ENCODE data around the gene LMO4. TPM values are rescaled to one million over a fixed set of nuclear protein-coding genes. Genes with fewer than 3 reads are reported as not detected.

The LMO4 gene
- total RNA-seq, 1 experiment from 2014 or later, result 88.9 TPM

DNA sequence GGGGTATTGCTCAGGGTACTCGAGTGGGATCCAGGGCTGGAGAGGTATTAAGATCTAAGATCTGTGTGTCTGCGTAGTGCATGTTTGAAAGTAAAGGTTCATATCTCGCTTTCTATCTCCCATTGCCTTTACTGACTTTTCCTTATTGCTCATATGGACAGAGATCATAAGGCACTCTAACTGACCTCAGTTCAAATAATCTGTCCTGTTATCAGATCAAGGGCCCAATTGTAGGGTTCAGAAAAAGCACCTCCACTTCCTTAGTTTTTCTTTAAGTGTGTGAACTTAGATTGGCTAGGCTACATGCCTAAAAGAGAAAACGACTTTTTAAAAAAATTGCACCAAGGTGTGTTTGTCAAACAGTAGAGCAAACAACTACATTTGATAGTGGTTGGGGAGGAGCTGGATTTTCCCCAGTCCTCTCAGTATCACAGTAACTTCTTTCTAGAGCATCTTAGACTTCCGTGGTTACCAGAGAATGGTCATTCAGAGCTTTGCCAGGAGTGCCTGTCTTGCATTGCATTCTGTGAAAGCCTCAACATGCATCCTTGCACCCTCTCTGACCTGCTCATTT lies 57.6 kb downstream of the LMO4 start:
- ATAC-seq (no peak), DNase-seq (ENCODE audit: low spot score) (no peak)
- ChIA-PET CTCF (no interaction called here), POLR2A (no interaction called here)
- H3K27me3 Mint-ChIP-seq (ENCODE audit: low read depth), result no peaks in the 10 kb centered on the region
- no peak overlapping the region for H3K27ac Mint-ChIP-seq
- H3K4me1 Mint-ChIP-seq, result peaks cover 6% of the 10 kb centered on the region; the same call in 1 of the 2 replicates
- H3K9me3 Mint-ChIP-seq, result peaks cover 8% of the 10 kb centered on the region
- no peak overlapping the region for H3K4me3 Mint-ChIP-seq
- TF ChIP-seq KAT7 (CRISPR knock-in tag; IDR thresholded peaks at IDR 0.05; ENCODE audit: borderline replicate concordance) (no peak), NR2C2 (CRISPR knock-in tag; IDR thresholded peaks at IDR 0.05) (no peak), SP1 (CRISPR knock-in tag; conservative IDR thresholded peaks at IDR 0.05) (no peak), ZNF281 (CRISPR knock-in tag; IDR thresholded peaks at IDR 0.05) (no peak), CREM (CRISPR knock-in tag; IDR thresholded peaks at IDR 0.05) (no peak), SMAD3 (CRISPR knock-in tag; IDR thresholded peaks at IDR 0.05; ENCODE audit: borderline replicate concordance) (no peak), NR1H2 (CRISPR knock-in tag; IDR thresholded peaks at IDR 0.05) (no peak), ZNF121 (CRISPR knock-in tag; IDR thresholded peaks at IDR 0.05) (no peak), HMGA2 (CRISPR knock-in tag; IDR thresholded peaks at IDR 0.05) (no peak), NFATC4 (CRISPR knock-in tag; IDR thresholded peaks at IDR 0.05) (no peak), ATF3 (CRISPR knock-in tag; conservative IDR thresholded peaks at IDR 0.05) (no peak), GABPB1 (CRISPR knock-in tag; IDR thresholded peaks at IDR 0.05) (no peak), ESRRA (CRISPR knock-in tag; IDR thresholded peaks at IDR 0.05; ENCODE audit: borderline replicate concordance) (no peak), ZNF671 (CRISPR knock-in tag; IDR thresholded peaks at IDR 0.05) (no peak), FOXJ3 (CRISPR knock-in tag; IDR thresholded peaks at IDR 0.05; ENCODE audit: borderline replicate concordance) (no peak)
- TF ChIP-seq, protein P1, sequence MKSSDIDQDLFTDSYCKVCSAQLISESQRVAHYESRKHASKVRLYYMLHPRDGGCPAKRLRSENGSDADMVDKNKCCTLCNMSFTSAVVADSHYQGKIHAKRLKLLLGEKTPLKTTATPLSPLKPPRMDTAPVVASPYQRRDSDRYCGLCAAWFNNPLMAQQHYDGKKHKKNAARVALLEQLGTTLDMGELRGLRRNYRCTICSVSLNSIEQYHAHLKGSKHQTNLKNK (CRISPR knock-in tag; IDR thresholded peaks at IDR 0.05), result no peak
- TF ChIP-seq, protein P2, sequence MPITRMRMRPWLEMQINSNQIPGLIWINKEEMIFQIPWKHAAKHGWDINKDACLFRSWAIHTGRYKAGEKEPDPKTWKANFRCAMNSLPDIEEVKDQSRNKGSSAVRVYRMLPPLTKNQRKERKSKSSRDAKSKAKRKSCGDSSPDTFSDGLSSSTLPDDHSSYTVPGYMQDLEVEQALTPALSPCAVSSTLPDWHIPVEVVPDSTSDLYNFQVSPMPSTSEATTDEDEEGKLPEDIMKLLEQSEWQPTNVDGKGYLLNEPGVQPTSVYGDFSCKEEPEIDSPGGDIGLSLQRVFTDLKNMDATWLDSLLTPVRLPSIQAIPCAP (CRISPR knock-in tag; IDR thresholded peaks at IDR 0.05), result no peak
- TF ChIP-seq, protein P3, sequence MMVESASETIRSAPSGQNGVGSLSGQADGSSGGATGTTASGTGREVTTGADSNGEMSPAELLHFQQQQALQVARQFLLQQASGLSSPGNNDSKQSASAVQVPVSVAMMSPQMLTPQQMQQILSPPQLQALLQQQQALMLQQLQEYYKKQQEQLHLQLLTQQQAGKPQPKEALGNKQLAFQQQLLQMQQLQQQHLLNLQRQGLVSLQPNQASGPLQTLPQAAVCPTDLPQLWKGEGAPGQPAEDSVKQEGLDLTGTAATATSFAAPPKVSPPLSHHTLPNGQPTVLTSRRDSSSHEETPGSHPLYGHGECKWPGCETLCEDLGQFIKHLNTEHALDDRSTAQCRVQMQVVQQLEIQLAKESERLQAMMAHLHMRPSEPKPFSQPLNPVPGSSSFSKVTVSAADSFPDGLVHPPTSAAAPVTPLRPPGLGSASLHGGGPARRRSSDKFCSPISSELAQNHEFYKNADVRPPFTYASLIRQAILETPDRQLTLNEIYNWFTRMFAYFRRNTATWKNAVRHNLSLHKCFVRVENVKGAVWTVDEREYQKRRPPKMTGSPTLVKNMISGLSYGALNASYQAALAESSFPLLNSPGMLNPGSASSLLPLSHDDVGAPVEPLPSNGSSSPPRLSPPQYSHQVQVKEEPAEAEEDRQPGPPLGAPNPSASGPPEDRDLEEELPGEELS (CRISPR knock-in tag; IDR thresholded peaks at IDR 0.05), result no peak
- no peaks in the 10 kb centered on the region for H3K36me3 Mint-ChIP-seq

DNA sequence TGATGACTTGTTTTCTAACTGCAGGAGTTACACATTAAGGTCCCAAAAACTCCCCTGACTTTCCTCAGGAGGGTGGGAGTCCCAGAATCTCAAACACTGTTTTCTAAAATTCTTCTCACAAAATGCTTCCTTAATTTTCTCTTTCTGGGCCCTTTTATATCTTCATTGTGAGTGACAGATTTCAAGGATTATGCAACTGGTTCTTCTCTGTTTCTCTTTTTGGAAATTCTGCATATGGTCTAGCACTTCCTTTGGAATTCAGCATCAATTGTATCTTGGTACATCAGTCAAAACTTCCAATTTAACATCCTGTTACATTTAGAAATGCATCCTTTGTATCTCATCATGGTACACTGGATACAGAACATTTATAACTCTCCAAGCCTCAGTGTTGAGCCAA lies 59.7 kb downstream of the LMO4 start:
- CTCF ChIA-PET, result no interaction called here
- Mint-ChIP-seq H3K36me3 (no peaks in the 10 kb centered on the region), H3K27me3 (ENCODE audit: low read depth) (no peaks in the 10 kb centered on the region), H3K27ac (no peak overlapping the region), H3K9me3 (peaks cover 8% of the 10 kb centered on the region), H3K4me1 (peaks cover 6% of the 10 kb centered on the region; the same call in 1 of the 2 replicates), H3K4me3 (no peak overlapping the region)
- POLR2A ChIA-PET, result no interaction called here
- no peak for TF ChIP-seq ATF3 (CRISPR knock-in tag; conservative IDR thresholded peaks at IDR 0.05)
- TF ChIP-seq ZNF416 (CRISPR knock-in tag; IDR thresholded peaks at IDR 0.05), result no peak
- no peak for TF ChIP-seq ZNF263 (CRISPR knock-in tag; IDR thresholded peaks at IDR 0.05; ENCODE audit: low read depth)
- TF ChIP-seq STAT6 (CRISPR knock-in tag; conservative IDR thresholded peaks at IDR 0.05; ENCODE audit: low read depth), result no peak
- no peak for TF ChIP-seq HMGXB4 (CRISPR knock-in tag; IDR thresholded peaks at IDR 0.05)
- DNase-seq (ENCODE audit: low spot score), result no peak
- ATAC-seq, result no peak

Data from WTC11 (cell line).